Astrocyte (in vitro differentiated cells and primary cell): ENCODE results near the gene BTRC. TPM values are rescaled to one million over a fixed set of nuclear protein-coding genes. Genes with fewer than 3 reads are reported as not detected.

Experiments
- DNase-seq: peaks from one replicate; pipeline ENCODE4 v3.0.0-alpha.2; 2010; ENCODE audit warnings: low read depth
- FAIRE-seq: peaks from 2 replicates; lab custom pipeline; 2011; peaks lifted over from hg19 to GRCh38; lab: Jason Lieb, UNC
- H2AFZ ChIP-seq: 2 replicates; pipeline ENCODE4 v1.6.0; 2012; ENCODE audit warnings: low read depth, low read length, inconsistent platforms
- H3K27ac ChIP-seq: 2 replicates; pipeline ENCODE4 v1.5.1; 2011; ENCODE audit warnings: low read depth, low read length, inconsistent platforms
- H3K27me3 ChIP-seq: 2 replicates; pipeline ENCODE4 v1.6.0; 2011; ENCODE audit warnings: low read length, inconsistent platforms; ENCODE audit not compliant: insufficient read depth
- H3K36me3 ChIP-seq: 2 replicates; pipeline ENCODE4 v1.5.1; 2011; ENCODE audit warnings: low read length, inconsistent platforms; ENCODE audit not compliant: insufficient read depth
- H3K4me1 ChIP-seq: 2 replicates; pipeline ENCODE4 v1.5.1; 2011; ENCODE audit warnings: low read length, inconsistent platforms; ENCODE audit not compliant: insufficient read depth
- H3K4me2 ChIP-seq: 2 replicates; pipeline ENCODE4 v1.6.0; 2012; ENCODE audit warnings: low read length, inconsistent platforms
- H3K4me3 ChIP-seq: 2 replicates; pipeline ENCODE4 v1.5.1; 2011; ENCODE audit warnings: low read depth, mild to moderate bottlenecking, low read length, inconsistent platforms; ENCODE audit not compliant: insufficient read depth
- H3K79me2 ChIP-seq: 2 replicates; pipeline ENCODE4 v1.6.0; 2012; ENCODE audit warnings: mild to moderate bottlenecking, low read length, inconsistent platforms; ENCODE audit not compliant: insufficient read depth
- H3K9ac ChIP-seq: 2 replicates; pipeline ENCODE4 v1.6.0; 2012; ENCODE audit warnings: mild to moderate bottlenecking, low read length, inconsistent platforms
- H3K9me3 ChIP-seq: 2 replicates; pipeline ENCODE4 v1.5.1; 2012; ENCODE audit warnings: low read depth, mild to moderate bottlenecking, low read length, inconsistent platforms; ENCODE audit not compliant: insufficient read depth
- H4K20me1 ChIP-seq: 2 replicates; pipeline ENCODE4 v1.6.0; 2012; ENCODE audit warnings: low read length, inconsistent platforms; ENCODE audit not compliant: insufficient read depth
- H3K27ac Mint-ChIP-seq: one replicate; pipeline ENCODE4 v1.8.0; 2021; ENCODE audit warnings: mild to moderate bottlenecking, mixed read lengths; ENCODE audit not compliant: unreplicated experiment
- H3K27me3 Mint-ChIP-seq: one replicate; pipeline ENCODE4 v1.8.0; 2021; ENCODE audit warnings: low read depth, mixed read lengths; ENCODE audit not compliant: unreplicated experiment
- H3K36me3 Mint-ChIP-seq: one replicate; pipeline ENCODE4 v1.8.0; 2021; ENCODE audit warnings: low read depth, mixed read lengths; ENCODE audit not compliant: unreplicated experiment
- H3K4me1 Mint-ChIP-seq: one replicate; pipeline ENCODE4 v1.8.0; 2021; ENCODE audit warnings: low read depth, mixed read lengths; ENCODE audit not compliant: unreplicated experiment
- H3K4me3 Mint-ChIP-seq: one replicate; pipeline ENCODE4 v1.8.0; 2021; ENCODE audit warnings: mild to moderate bottlenecking, moderate library complexity, mixed read lengths; ENCODE audit not compliant: unreplicated experiment
- H3K9me3 Mint-ChIP-seq: one replicate; pipeline ENCODE4 v1.8.0; 2021; ENCODE audit warnings: mild to moderate bottlenecking, mixed read lengths; ENCODE audit not compliant: unreplicated experiment
- CTCF ChIP-seq: IDR thresholded peaks from 2 replicates; pipeline ENCODE4 v1.5.1; 2011; ENCODE audit warnings: low read depth, mild to moderate bottlenecking, inconsistent platforms, low read length, moderate library complexity; ENCODE audit not compliant: insufficient read depth
- EZH2 ChIP-seq: IDR thresholded peaks from 2 replicates; pipeline ENCODE4 v1.6.1; 2012; ENCODE audit warnings: mild to moderate bottlenecking, low read length, inconsistent platforms; ENCODE audit not compliant: insufficient read depth
- total RNA-seq: library from RNA; stranded (reverse); gene quantifications from 2 replicates; pipeline ENCODE4 v1.2.1, GENCODE V29; 2021

BTRC gene
- total RNA-seq, 1 donor from 2014 or later: 33.3 TPM

- Mint-ChIP-seq H3K27ac (no peak overlapping the region), H3K4me1 (peaks cover 10% of the 10 kb centered on the region), H3K9me3 (no peaks in the 10 kb centered on the region), H3K4me3 (no peak overlapping the region), H3K36me3 (peaks cover 11% of the 10 kb centered on the region), H3K27me3 (no peaks in the 10 kb centered on the region)
- Histone ChIP-seq H2AFZ (no peak overlapping the region), H3K4me3 (no peak overlapping the region), H4K20me1 (no peaks in the 10 kb centered on the region), H3K4me2 (no peak overlapping the region), H3K4me1 (no peaks in the 10 kb centered on the region), H3K79me2 (no peaks in the 10 kb centered on the region), H3K27ac (no peak overlapping the region), H3K9ac (no peak overlapping the region), H3K27me3 (no peaks in the 10 kb centered on the region), H3K9me3 (no peaks in the 10 kb centered on the region), H3K36me3 (peaks cover 10% of the 10 kb centered on the region)
- DNase-seq (no peak), FAIRE-seq (no peak)
- TF ChIP-seq EZH2 (no peak), CTCF (no peak)
Measured at GRCh38 chr10:101535949-101536348, 182.0 kb downstream of the BTRC start.

DNA sequence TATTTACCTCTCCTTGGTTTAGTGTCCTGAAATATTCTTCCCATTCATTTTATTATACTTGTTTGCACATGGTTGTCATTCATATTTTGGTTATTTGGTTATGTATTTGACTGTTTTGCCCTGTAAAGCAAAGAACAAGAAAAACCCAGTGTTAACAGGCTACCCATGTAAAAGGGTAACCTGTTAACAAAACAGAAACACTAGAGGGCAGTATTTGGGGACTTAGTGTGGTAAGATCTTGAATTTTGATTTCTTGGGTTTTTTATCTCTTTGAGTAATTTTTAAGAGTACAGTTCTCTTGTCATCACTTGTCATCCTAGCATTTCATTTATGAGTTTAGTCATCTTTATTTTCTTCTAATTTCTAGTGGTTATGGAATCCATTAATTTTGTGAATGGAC is 182.8 kb downstream of the BTRC start:
- Histone ChIP-seq H4K20me1 (no peaks in the 10 kb centered on the region), H3K79me2 (no peaks in the 10 kb centered on the region), H2AFZ (no peak overlapping the region), H3K27ac (no peak overlapping the region), H3K4me2 (no peak overlapping the region), H3K36me3 (peaks cover 10% of the 10 kb centered on the region), H3K4me1 (no peaks in the 10 kb centered on the region), H3K4me3 (no peak overlapping the region), H3K9me3 (no peaks in the 10 kb centered on the region), H3K9ac (no peak overlapping the region), H3K27me3 (no peaks in the 10 kb centered on the region)
- no peak for FAIRE-seq
- Mint-ChIP-seq H3K27ac (no peak overlapping the region), H3K27me3 (no peaks in the 10 kb centered on the region), H3K36me3 (peaks cover 11% of the 10 kb centered on the region), H3K9me3 (no peaks in the 10 kb centered on the region), H3K4me1 (peaks cover 10% of the 10 kb centered on the region), H3K4me3 (no peak overlapping the region)
- no peak for TF ChIP-seq EZH2
- peak; percentile 44 for TF ChIP-seq CTCF
- no peak for DNase-seq

DNA sequence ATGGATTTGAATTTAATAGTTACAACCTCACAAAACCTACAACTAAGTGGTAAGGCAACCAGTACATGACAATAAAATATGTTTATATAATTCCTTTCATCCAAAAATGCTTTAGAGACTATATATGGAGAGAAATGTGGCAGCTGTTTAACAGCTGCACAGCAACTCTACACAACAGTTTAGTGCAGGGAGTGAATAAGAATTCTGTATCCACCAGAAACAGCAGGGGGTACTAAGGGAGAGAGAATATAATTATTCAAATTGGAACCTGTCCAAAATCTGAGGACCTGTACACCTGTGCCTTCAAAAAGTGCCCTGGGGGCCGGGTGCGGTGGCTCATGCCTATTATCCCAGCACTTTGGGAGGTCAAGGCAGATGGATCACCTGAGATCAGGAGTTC is 184.5 kb downstream of the BTRC start:
- H3K27ac Mint-ChIP-seq: no peak overlapping the region
- H3K4me3 Mint-ChIP-seq: no peak overlapping the region
- FAIRE-seq (no peak), DNase-seq (no peak)
- H3K9me3 Mint-ChIP-seq: peaks cover 4% of the 10 kb centered on the region
- H3K27ac ChIP-seq: no peak overlapping the region
- no peaks in the 10 kb centered on the region for H3K4me1 ChIP-seq
- H3K4me1 Mint-ChIP-seq: peaks cover 10% of the 10 kb centered on the region
- no peaks in the 10 kb centered on the region for H4K20me1 ChIP-seq
- H3K27me3 Mint-ChIP-seq: no peaks in the 10 kb centered on the region
- H3K36me3 Mint-ChIP-seq: peaks cover 14% of the 10 kb centered on the region
- H3K4me3 ChIP-seq: no peak overlapping the region
- no peaks in the 10 kb centered on the region for H3K9me3 ChIP-seq
- no peak overlapping the region for H2AFZ ChIP-seq
- no peaks in the 10 kb centered on the region for H3K27me3 ChIP-seq
- no peak overlapping the region for H3K9ac ChIP-seq
- H3K79me2 ChIP-seq: no peaks in the 10 kb centered on the region
- TF ChIP-seq EZH2 (no peak), CTCF (no peak)
- H3K36me3 ChIP-seq: peaks cover 6% of the 10 kb centered on the region
- H3K4me2 ChIP-seq: no peak overlapping the region
